ENCODE data around the gene PPP4C.

Gene PPP4C

GRCh38 chr16:30075503-30076275, at the start of gene PPP4C:
Gene PPP4C (plus strand): TSS chr16:30075994. CDS start chr16:30076378, 384 bp downstream.
- no peak for TF ChIP-seq CTCF (IDR thresholded peaks at IDR 0.05; ENCODE audit: low read depth, low read length)
- DNase-seq (ENCODE audit: extremely low read depth, low read depth) = no peak

- no peak for DNase-seq (ENCODE audit: extremely low read depth, low read depth)
- TF ChIP-seq CTCF (IDR thresholded peaks at IDR 0.05; ENCODE audit: low read depth, low read length) = no peak
These were observed 49.3 kb upstream of the PPP4C start for GRCh38 chr16:30026449-30026848.

DNA sequence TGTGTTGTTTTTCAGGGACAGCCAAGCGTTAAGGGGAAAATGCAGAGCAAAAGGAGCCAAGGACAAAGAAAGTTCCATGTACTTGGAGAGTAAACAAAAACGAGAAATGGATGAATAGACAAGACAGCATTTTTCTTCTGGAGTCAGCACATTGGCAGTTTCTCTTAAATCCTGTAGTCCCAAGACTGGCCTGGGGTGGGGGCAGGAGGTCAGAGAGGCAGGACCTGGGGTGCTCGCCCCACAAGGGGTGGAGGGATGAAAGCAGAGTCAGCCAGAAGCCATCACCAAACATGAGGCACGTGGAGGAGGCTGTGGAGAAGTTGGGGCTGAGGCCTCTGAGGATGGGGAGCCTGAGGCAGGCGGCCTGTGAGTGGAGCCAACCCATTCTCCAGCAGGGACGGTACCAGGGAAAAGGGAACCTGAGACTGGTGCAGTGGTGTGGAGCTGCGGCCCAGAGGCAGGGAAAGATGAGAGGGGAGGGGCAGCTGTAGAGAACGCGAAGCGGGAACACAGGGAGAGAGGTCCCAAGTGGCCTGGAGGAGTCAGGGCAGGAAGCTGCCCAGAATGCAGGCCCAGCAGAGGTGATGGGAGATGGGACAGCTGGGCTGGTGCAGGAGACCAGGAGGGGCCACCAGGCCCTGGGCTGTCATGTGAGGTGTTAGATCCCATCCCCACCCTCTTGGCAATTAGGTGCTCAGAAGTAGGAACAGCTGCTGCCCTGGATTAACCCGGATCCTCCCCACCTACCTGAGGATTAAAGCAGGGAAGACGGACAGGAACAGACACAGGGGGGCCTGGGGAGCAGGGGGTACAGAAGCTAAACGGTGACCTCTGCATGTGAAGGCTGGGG, 48.0 kb upstream of the PPP4C start:
- TF ChIP-seq CTCF (IDR thresholded peaks at IDR 0.05; ENCODE audit: low read depth, low read length) = no peak
- no peak for DNase-seq (ENCODE audit: extremely low read depth, low read depth)

- no peak for TF ChIP-seq CTCF (IDR thresholded peaks at IDR 0.05; ENCODE audit: low read depth, low read length)
- no peak for DNase-seq (ENCODE audit: extremely low read depth, low read depth)
These were observed 47.2 kb upstream of the PPP4C start for GRCh38 chr16:30028438-30029076.

DNA sequence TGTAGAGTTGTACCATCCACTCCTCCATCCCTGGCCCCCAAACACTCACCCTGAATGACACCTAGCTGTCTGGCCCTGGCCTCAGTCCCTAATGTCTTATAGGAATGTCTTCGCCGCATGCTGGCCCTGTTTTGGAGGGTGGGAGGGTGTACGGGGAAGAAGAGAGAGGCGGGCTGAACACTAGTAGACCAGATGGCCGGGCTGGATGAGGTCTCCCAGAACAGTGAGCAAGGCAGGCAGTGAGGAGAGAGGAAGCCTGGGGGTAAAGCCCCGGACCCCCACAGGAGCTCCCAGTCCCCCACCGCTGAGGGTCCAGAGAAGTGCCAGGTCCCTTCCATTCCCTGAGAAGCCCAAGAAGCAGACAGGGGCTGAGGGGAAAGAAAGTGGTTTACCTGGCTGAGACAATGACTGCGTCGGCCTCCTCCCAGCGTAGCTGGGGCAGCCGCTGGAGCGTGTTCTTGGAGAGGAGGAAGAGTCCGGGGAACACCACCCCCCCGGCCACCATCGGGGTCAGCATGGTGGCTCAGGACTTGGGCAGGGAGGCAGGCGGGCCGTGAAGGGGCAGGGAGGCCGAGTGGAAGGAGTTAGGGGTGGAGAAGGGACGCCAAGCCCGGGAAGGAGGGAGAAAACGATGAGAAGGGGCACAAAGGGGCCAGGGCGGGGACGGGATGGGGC, 45.6 kb upstream of the PPP4C start:
- DNase-seq (ENCODE audit: extremely low read depth, low read depth) = no peak
- no peak for TF ChIP-seq CTCF (IDR thresholded peaks at IDR 0.05; ENCODE audit: low read depth, low read length)

DNA sequence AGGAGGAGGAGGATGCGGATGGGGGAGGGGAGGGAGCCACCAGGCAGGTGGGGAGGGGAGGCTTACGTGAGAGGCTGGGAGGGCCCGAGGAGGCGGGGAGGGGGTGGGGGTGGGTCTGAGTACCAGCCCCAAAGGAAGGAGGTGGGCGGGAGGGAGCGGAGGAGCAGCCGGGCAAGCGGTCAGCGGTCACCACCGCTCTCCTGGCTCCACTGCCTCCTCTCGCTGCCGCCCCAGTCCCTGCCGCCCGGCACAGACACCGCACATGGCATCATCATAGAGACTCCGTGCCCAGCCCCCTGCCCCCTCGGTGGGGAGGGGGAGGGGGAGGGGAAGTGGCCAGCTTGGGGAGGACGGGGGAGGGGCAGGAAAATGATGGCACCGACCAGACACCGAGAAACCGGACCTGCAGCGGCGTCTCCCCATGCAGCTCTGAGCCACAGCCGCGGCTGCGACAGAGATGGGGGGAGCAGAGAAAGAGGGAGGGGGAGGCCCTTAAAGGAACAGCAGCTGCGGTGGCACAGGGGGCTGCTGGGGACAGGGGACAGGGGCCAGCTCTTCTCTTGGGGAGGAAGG, 44.9 kb upstream of the PPP4C start, which contains the start of gene TLCD3B:
Gene TLCD3B (minus strand): TSS at position 431 of the 573 bp plus-strand sequence. CDS start 744 bp downstream, outside the sequence.
- DNase-seq (ENCODE audit: extremely low read depth, low read depth) = no peak
- no peak for TF ChIP-seq CTCF (IDR thresholded peaks at IDR 0.05; ENCODE audit: low read depth, low read length)

All from AG09319 (cell line).